Measurements from ENCODE around the gene TUBA1C. TPM values are rescaled to one million over a fixed set of nuclear protein-coding genes. Genes with fewer than 3 reads are reported as not detected.

TUBA1C gene
- 891 and 1,798 TPM in 2 replicates for total RNA-seq (2012; rRNA removed)

DNA sequence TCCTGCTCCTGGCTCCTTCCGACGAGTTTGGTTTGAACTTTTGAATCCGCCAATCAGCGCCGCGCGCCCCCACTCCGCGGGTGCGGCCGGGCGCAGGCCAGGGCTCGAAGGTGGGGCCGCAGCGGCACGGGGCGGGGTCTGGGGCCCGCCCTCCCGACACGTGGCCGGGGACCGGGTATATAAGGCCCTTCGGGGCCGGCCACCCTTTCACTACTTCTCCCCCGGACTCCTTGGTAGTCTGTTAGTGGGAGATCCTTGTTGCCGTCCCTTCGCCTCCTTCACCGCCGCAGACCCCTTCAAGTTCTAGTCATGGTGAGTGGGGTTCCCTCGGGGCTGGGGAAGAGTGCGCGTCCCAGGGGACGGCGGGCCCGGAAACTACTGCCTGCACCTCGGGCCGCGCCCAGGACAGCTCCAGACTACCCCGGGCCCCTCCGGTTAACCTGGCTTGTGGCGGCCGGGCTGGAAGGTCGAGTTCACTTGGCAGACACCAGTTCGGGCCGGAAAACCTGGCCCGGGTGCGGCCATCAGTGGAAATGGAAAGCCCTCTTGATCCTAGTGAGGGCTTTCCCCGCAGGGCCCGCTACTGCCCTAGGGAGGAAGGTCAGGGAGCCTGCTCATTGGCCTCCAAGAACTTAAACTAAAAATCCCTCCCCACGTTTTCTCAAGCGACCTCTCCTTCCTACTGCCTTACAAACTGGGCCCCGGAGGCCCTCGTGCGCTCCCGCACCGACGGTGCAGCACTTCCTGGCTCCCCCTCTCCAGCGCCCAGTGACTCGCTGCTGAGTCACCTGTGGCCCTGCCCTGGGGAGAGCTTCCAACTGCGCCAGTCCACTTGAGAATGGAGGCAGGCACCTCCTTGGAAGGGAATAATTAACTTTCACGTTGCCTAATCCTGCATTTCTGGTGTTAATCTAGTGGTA, at the start of gene TUBA1C:
TUBA1C (plus strand) TSS at position 210 of the 920 bp plus-strand sequence; CDS start at position 310, 100 bp downstream.
- Histone ChIP-seq H3K9ac (ENCODE audit: low read depth, low read length) (peak within 1 kb of the TSS; percentile 100), H3K4me3 (ENCODE audit: low read length) (peak within 1 kb of the TSS; percentile 99), H3K4me2 (ENCODE audit: low read length) (peak within 1 kb of the TSS; percentile 81), H3K27me3 (ENCODE audit: control insufficient read depth, insufficient read depth, low read length) (no peaks in the 10 kb centered on the region), H3K36me3 (ENCODE audit: insufficient read depth, low read length) (peaks cover 36% of the 10 kb centered on the region), H3K4me1 (ENCODE audit: control insufficient read depth, insufficient read depth, low read length) (peaks cover 61% of the 10 kb centered on the region), H3K9me3 (replicated peaks; ENCODE audit: low read length) (no peaks in the 10 kb centered on the region)

DNA sequence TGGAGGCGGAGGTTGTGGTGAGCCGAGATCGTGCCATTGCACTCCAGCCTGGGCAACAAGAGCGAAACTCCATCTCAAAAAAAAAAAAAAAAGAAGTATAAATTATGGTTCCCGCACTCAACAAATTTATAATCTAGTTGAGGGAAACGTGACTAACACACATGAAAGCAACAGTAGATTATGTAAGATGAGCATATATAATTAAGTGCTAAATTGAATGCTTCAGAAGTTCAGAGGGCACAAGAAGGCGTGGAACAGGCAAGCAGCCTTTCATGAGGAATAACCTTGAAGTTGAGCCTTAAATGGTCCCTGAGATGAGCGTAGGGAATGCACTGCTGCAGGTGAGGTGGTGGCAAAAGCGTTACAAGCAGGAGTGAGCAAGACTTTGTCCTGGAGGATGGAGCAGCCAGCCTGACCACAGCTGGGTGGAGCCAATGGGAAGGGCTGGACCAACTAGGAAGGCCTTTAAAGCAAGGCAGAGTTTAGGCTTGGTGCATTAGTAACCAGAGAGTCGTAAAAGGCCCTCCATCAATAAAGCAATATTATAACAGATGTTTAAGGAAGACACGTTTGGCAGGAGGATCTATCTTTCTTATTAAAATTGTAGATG, 45.4 kb upstream of the TUBA1C start:
- H3K36me3 ChIP-seq (ENCODE audit: insufficient read depth, low read length): no peaks in the 10 kb centered on the region
- H3K4me1 ChIP-seq (ENCODE audit: control insufficient read depth, insufficient read depth, low read length): peaks cover 17% of the 10 kb centered on the region
- H3K4me3 ChIP-seq (ENCODE audit: low read length): no peak overlapping the region
- H3K27me3 ChIP-seq (ENCODE audit: control insufficient read depth, insufficient read depth, low read length): no peaks in the 10 kb centered on the region
- H3K9ac ChIP-seq (ENCODE audit: low read depth, low read length): no peak overlapping the region
- H3K4me2 ChIP-seq (ENCODE audit: low read length): no peak overlapping the region
- H3K9me3 ChIP-seq (replicated peaks; ENCODE audit: low read length): no peaks in the 10 kb centered on the region

DNA sequence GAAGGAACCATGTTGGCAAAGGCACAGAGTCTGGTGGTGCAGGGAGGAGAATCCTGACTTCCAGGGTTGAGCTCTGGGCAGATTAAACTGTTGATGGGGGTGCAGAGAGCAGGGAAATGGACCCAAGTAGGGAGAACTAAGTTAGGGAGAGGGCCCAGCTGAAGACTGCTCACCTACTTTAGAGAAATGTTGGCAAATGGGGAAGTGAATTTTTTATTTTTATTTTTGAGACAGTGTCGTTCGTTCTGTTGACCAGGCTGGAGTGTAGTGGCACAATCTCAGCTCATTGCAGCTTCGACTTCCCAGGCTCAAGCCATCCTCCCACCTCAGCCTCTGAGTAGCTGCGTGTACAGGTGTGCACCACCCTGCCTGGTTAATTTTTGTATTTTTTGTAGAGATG, 43.9 kb upstream of the TUBA1C start:
- Histone ChIP-seq H3K4me1 (ENCODE audit: control insufficient read depth, insufficient read depth, low read length) (peaks cover 13% of the 10 kb centered on the region), H3K4me3 (ENCODE audit: low read length) (no peak overlapping the region)

DNA sequence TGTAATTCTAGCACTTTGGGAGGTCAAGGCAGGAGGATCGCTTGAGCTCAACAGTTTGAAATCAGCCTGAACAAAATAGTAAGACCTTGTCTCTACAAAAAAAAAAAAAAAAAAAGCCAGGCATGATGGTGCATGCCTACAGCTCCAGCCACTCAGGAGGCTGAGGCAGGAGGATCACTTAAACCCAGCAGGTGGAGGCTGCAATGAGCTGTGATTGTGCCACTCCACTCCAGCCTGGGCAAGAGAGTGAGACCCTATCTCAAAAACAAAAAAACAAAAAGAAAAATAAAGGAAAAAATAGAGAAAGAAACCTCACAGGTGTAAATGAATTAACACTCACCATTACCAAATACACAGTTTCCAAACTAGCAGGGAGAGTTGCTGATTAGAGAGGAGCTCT, 41.8 kb upstream of the TUBA1C start:
- peak overlapping the region; percentile 66 for H3K9ac ChIP-seq (ENCODE audit: low read depth, low read length)
- H3K9me3 ChIP-seq (replicated peaks; ENCODE audit: low read length): no peaks in the 10 kb centered on the region
- peaks cover 13% of the 10 kb centered on the region for H3K4me1 ChIP-seq (ENCODE audit: control insufficient read depth, insufficient read depth, low read length)
- H3K36me3 ChIP-seq (ENCODE audit: insufficient read depth, low read length): no peaks in the 10 kb centered on the region
- H3K4me2 ChIP-seq (ENCODE audit: low read length): peak overlapping the region; percentile 72
- H3K27me3 ChIP-seq (ENCODE audit: control insufficient read depth, insufficient read depth, low read length): no peaks in the 10 kb centered on the region
- H3K4me3 ChIP-seq (ENCODE audit: low read length): peak overlapping the region; percentile 48

More for the DNA sequence above, 43.9 kb upstream of the TUBA1C start:
- no peaks in the 10 kb centered on the region for H3K36me3 ChIP-seq (ENCODE audit: insufficient read depth, low read length)
- H3K4me2 ChIP-seq (ENCODE audit: low read length): no peak overlapping the region
- no peaks in the 10 kb centered on the region for H3K27me3 ChIP-seq (ENCODE audit: control insufficient read depth, insufficient read depth, low read length)
- H3K9me3 ChIP-seq (replicated peaks; ENCODE audit: low read length): no peaks in the 10 kb centered on the region
- H3K9ac ChIP-seq (ENCODE audit: low read depth, low read length): no peak overlapping the region

DNA sequence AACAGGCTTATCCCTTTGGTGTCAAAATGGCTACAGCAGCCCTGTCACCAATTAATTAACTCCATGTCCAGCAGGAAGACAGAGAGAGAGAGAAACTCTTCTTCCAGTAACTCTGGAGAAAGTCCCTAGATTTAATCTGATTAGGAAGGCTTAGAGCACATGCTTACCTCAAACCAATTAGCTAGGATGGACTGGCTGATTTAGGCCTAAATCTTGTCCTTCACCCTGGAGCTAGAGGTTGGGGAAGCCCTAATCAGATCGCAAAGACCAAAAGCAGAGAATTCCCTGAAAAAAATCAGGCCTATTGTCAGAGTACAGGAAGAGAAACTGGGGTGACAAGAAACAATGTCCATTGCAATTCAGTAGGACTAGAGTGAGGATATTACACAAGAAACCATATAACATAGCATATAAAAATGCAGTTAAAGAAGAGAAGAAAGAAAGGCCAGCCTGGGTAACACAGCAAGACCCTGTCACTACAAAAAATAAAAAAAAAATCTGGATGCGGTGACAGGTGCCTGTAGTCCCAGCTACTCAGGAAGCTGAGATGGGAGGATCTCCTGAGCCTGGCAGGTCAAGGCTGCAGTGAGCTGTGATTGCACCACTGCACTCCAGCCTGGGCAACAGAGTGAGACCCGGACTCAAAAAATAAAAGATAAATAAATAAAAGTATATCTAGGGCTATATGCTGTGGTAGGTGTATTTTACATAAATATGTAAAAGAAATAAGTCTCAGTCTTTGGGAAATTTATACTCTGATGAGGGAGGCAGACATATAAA, 41.1 kb upstream of the TUBA1C start:
- Histone ChIP-seq H3K9me3 (replicated peaks; ENCODE audit: low read length) (no peaks in the 10 kb centered on the region), H3K9ac (ENCODE audit: low read depth, low read length) (no peak overlapping the region), H3K36me3 (ENCODE audit: insufficient read depth, low read length) (no peaks in the 10 kb centered on the region), H3K4me2 (ENCODE audit: low read length) (no peak overlapping the region), H3K4me1 (ENCODE audit: control insufficient read depth, insufficient read depth, low read length) (peaks cover 13% of the 10 kb centered on the region), H3K4me3 (ENCODE audit: low read length) (no peak overlapping the region), H3K27me3 (ENCODE audit: control insufficient read depth, insufficient read depth, low read length) (no peaks in the 10 kb centered on the region)

DNA sequence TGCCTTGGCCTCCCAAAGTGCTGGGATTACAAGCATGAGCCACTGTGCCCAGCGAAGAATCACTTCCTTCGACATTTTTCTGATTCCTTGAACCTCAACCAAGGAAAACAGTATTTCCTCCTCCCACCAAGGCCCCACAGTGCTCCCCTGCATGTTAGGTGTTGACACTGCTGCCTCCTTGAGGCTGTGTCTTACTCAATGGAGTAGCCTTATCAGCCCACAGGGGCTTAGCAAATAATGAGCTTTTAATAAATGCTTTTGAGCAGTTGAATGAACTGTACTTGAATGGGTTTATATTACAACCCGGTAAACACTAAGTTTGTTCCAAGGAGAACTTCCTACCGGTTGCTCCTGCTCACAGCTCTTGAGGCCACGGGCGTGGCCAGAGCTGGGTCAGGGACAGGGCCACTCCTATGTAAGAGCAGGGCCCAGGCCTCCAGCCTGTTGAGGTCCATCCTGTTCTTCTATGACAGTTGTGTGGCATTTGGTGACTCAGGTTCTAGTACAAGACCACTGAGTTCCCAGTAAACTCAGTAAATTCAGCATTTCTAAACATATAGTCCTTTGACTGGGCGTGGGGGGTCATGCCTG, 39.2 kb upstream of the TUBA1C start:
- peaks cover 13% of the 10 kb centered on the region for H3K4me1 ChIP-seq (ENCODE audit: control insufficient read depth, insufficient read depth, low read length)
- H3K36me3 ChIP-seq (ENCODE audit: insufficient read depth, low read length): no peaks in the 10 kb centered on the region
- H3K4me3 ChIP-seq (ENCODE audit: low read length): no peak overlapping the region
- no peak overlapping the region for H3K9ac ChIP-seq (ENCODE audit: low read depth, low read length)
- H3K4me2 ChIP-seq (ENCODE audit: low read length): no peak overlapping the region
- H3K27me3 ChIP-seq (ENCODE audit: control insufficient read depth, insufficient read depth, low read length): no peaks in the 10 kb centered on the region
- H3K9me3 ChIP-seq (replicated peaks; ENCODE audit: low read length): no peaks in the 10 kb centered on the region

DNA sequence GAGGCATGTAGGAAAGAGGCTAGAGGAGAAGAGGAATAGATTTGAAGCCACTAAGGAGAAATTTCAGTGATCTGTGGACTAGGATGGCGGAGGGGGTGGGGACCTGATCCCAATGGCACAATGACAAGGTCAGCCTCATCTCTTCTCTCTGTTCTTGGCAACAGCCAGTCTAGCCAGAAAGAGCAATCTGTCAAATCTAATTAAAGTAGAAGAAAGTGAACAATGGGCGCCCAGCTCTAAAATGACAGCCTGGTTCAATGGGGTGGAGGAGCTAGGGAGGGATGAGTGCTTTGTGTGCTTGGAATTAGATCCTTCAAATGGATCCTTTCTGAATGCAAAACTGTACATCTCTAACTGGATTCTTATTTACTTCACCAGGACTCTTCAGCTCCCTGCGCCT, 37.2 kb upstream of the TUBA1C start:
- Histone ChIP-seq H3K9ac (ENCODE audit: low read depth, low read length) (no peak overlapping the region), H3K36me3 (ENCODE audit: insufficient read depth, low read length) (no peaks in the 10 kb centered on the region), H3K9me3 (replicated peaks; ENCODE audit: low read length) (no peaks in the 10 kb centered on the region), H3K4me3 (ENCODE audit: low read length) (no peak overlapping the region), H3K4me1 (ENCODE audit: control insufficient read depth, insufficient read depth, low read length) (peaks cover 24% of the 10 kb centered on the region), H3K4me2 (ENCODE audit: low read length) (no peak overlapping the region), H3K27me3 (ENCODE audit: control insufficient read depth, insufficient read depth, low read length) (no peaks in the 10 kb centered on the region)

DNA sequence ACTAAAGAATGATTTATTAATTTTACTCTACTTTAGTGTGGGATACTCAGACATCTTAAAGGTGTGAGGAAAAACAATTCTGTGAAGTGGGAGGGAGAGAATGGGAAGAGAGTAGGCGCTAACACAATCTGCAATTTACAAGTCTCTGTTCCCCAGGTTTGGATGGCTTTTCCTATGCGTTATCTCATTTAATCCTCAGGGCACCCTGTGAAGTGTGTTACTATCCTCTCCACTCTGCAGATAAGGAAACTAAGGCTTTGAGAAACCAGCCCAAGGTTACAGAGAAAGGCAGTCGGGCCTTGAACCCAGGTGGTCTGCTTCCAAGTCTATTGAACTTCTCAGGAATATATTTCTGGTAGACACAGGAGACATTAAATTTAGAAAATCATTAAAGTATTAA, 36.2 kb upstream of the TUBA1C start:
- Histone ChIP-seq H3K4me3 (ENCODE audit: low read length) (no peak overlapping the region), H3K36me3 (ENCODE audit: insufficient read depth, low read length) (no peaks in the 10 kb centered on the region), H3K27me3 (ENCODE audit: control insufficient read depth, insufficient read depth, low read length) (no peaks in the 10 kb centered on the region), H3K9me3 (replicated peaks; ENCODE audit: low read length) (no peaks in the 10 kb centered on the region), H3K4me2 (ENCODE audit: low read length) (no peak overlapping the region), H3K4me1 (ENCODE audit: control insufficient read depth, insufficient read depth, low read length) (peaks cover 27% of the 10 kb centered on the region), H3K9ac (ENCODE audit: low read depth, low read length) (no peak overlapping the region)

DNA sequence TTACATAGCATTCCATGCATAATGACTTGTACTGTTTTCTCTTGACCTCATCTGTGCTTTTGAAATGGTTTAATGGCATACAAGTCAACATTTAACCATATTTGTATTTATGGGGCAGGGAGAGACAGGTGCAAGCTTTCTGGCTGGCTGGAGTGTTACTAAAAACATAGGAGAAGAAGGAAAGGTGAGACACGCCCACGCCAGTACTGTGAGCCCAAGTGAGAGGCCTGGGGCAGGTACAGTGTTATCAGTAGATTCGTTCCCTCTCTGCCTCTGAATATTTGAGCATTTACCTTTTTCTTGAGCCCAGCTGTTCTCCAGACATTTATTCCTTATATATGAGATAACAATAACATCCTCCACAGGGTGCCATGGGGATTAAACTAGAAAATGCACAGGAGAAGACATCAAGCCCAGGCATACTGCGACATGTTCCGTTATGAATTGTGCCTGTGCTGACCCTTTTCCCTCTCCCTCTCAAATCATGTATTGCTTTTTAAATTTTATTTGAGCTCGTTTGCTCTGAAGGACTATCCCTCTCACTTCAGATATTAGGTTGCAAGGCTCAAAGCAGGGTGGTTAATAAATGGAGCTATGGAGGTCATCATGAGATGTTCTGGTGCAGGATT, 34.6 kb upstream of the TUBA1C start:
- no peaks in the 10 kb centered on the region for H3K9me3 ChIP-seq (replicated peaks; ENCODE audit: low read length)
- no peak overlapping the region for H3K4me3 ChIP-seq (ENCODE audit: low read length)
- H3K27me3 ChIP-seq (ENCODE audit: control insufficient read depth, insufficient read depth, low read length): no peaks in the 10 kb centered on the region
- H3K4me1 ChIP-seq (ENCODE audit: control insufficient read depth, insufficient read depth, low read length): peaks cover 34% of the 10 kb centered on the region
- no peak overlapping the region for H3K4me2 ChIP-seq (ENCODE audit: low read length)
- H3K9ac ChIP-seq (ENCODE audit: low read depth, low read length): no peak overlapping the region
- no peaks in the 10 kb centered on the region for H3K36me3 ChIP-seq (ENCODE audit: insufficient read depth, low read length)

DNA sequence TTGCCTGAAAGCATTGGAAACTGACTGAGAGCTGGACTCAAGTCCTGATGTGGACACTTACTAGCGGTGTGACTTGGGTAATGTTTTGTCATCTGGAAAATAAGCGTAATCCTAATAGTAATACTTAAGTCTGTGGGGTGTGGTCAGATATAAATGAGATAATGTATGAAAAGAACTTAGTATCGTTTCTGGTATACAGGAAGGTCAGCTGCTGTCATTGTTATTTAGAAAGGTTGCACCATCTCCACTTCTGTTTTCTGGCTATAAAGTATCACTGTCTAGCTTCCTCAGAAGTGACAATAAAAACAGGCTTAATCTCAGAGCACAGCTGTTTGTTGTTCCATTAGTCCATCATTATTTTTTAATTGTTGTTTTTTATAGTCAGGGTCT, 34.1 kb upstream of the TUBA1C start:
- H3K9ac ChIP-seq (ENCODE audit: low read depth, low read length): no peak overlapping the region
- peaks cover 29% of the 10 kb centered on the region for H3K4me1 ChIP-seq (ENCODE audit: control insufficient read depth, insufficient read depth, low read length)
- no peaks in the 10 kb centered on the region for H3K9me3 ChIP-seq (replicated peaks; ENCODE audit: low read length)

More for the DNA sequence above, 34.1 kb upstream of the TUBA1C start:
- no peaks in the 10 kb centered on the region for H3K36me3 ChIP-seq (ENCODE audit: insufficient read depth, low read length)
- no peak overlapping the region for H3K4me2 ChIP-seq (ENCODE audit: low read length)
- H3K4me3 ChIP-seq (ENCODE audit: low read length): no peak overlapping the region
- H3K27me3 ChIP-seq (ENCODE audit: control insufficient read depth, insufficient read depth, low read length): no peaks in the 10 kb centered on the region
